H9 (cell line): ENCODE measurements around the gene TUBA8. TPM values are rescaled to one million over a fixed set of nuclear protein-coding genes. Genes with fewer than 3 reads are reported as not detected.

Experiments used
- DNase-seq: peaks from one replicate; pipeline ENCODE4 v3.0.0-alpha.2; 2017
- H2AFZ ChIP-seq: one replicate; pipeline ENCODE4 v1.6.1; 2013; ENCODE audit warnings: mild to moderate bottlenecking, low read length, control low read depth, moderate library complexity
- H2AK5ac ChIP-seq: 2 replicates; pipeline ENCODE4 v1.6.1; 2013; ENCODE audit warnings: low read length, control low read depth, mixed read lengths; ENCODE audit not compliant: insufficient read length
- H2BK120ac ChIP-seq: one replicate; pipeline ENCODE4 v1.6.1; 2013; ENCODE audit warnings: low read depth, mild to moderate bottlenecking, low read length, control low read depth, inconsistent platforms; ENCODE audit not compliant: poor library complexity, severe bottlenecking
- H2BK12ac ChIP-seq: 2 replicates; pipeline ENCODE4 v1.6.1; 2013; ENCODE audit warnings: low read length, control low read depth, mixed read lengths, low read depth; ENCODE audit not compliant: insufficient read length
- H2BK15ac ChIP-seq: 2 replicates; pipeline ENCODE4 v1.6.1; 2013; ENCODE audit warnings: low read depth, low read length, control low read depth
- H2BK20ac ChIP-seq: one replicate; pipeline ENCODE4 v1.6.1; 2013; ENCODE audit warnings: low read depth, mild to moderate bottlenecking, low read length, control low read depth, inconsistent platforms; ENCODE audit not compliant: poor library complexity, severe bottlenecking
- H2BK5ac ChIP-seq: 2 replicates; pipeline ENCODE4 v1.6.1; 2013; ENCODE audit warnings: low read length, control low read depth, mixed read lengths; ENCODE audit not compliant: insufficient read length
- H3K14ac ChIP-seq: 2 replicates; pipeline ENCODE4 v1.6.1; 2013; ENCODE audit warnings: low read length, control low read depth; ENCODE audit not compliant: insufficient read depth
- H3K18ac ChIP-seq: 2 replicates; pipeline ENCODE4 v1.6.1; 2013; ENCODE audit warnings: low read depth, mild to moderate bottlenecking, mixed read lengths, low read length, control low read depth; ENCODE audit not compliant: insufficient read length
- H3K23ac ChIP-seq: 2 replicates; pipeline ENCODE4 v1.6.1; 2013; ENCODE audit warnings: low read length, control low read depth, mixed read lengths, low read depth; ENCODE audit not compliant: insufficient read length
- H3K23me2 ChIP-seq: 2 replicates; pipeline ENCODE4 v1.6.1; 2013; ENCODE audit warnings: low read depth, mild to moderate bottlenecking, mixed read lengths, low read length, control low read depth; ENCODE audit not compliant: insufficient read length, poor library complexity, severe bottlenecking
- H3K27ac ChIP-seq: 2 replicates; pipeline ENCODE4 v1.5.1; 2013; ENCODE audit warnings: low read length, control low read depth, mixed read lengths, low read depth; ENCODE audit not compliant: insufficient read length
- H3K27me3 ChIP-seq: 2 replicates; pipeline ENCODE4 v1.6.1; 2013; ENCODE audit warnings: low read length, control low read depth, inconsistent platforms; ENCODE audit not compliant: insufficient read depth
- H3K4ac ChIP-seq: 2 replicates; pipeline ENCODE4 v1.6.1; 2013; ENCODE audit warnings: low read depth, mild to moderate bottlenecking, control low read depth, inconsistent platforms, low read length, moderate library complexity
- H3K4me1 ChIP-seq: 2 replicates; pipeline ENCODE4 v1.6.1; 2013; ENCODE audit warnings: low read length, control low read depth, inconsistent platforms; ENCODE audit not compliant: insufficient read depth
- H3K4me2 ChIP-seq: 2 replicates; pipeline ENCODE4 v1.6.1; 2013; ENCODE audit warnings: low read length, control low read depth, mixed read lengths; ENCODE audit not compliant: insufficient read length, insufficient read depth
- H3K56ac ChIP-seq: 2 replicates; pipeline ENCODE4 v1.6.1; 2013; ENCODE audit warnings: low read depth, mild to moderate bottlenecking, mixed read lengths, low read length, control low read depth; ENCODE audit not compliant: insufficient read length
- H3K79me1 ChIP-seq: 2 replicates; pipeline ENCODE4 v1.6.1; 2013; ENCODE audit warnings: low read depth, mild to moderate bottlenecking, moderate library complexity, low read length, control low read depth, inconsistent platforms; ENCODE audit not compliant: insufficient read depth, poor library complexity, severe bottlenecking
- H3K79me2 ChIP-seq: 2 replicates; pipeline ENCODE4 v1.6.1; 2013; ENCODE audit warnings: low read length, control low read depth, inconsistent platforms; ENCODE audit not compliant: insufficient read depth
- H3K9ac ChIP-seq: 2 replicates; pipeline ENCODE4 v1.6.1; 2013; ENCODE audit warnings: low read length, control low read depth, mixed read lengths; ENCODE audit not compliant: insufficient read length; ENCODE audit errors: extremely low read depth
- H3K9me3 ChIP-seq: one replicate; pipeline ENCODE4 v1.6.1; 2013; ENCODE audit warnings: low read depth, low read length, inconsistent platforms; ENCODE audit not compliant: control insufficient read depth
- H3T11ph ChIP-seq: one replicate; pipeline ENCODE4 v1.6.1; 2013; ENCODE audit warnings: mild to moderate bottlenecking, low read length, control low read depth, inconsistent platforms
- H4K20me1 ChIP-seq: one replicate; pipeline ENCODE4 v1.6.1; 2013; ENCODE audit not compliant: control insufficient read depth, insufficient read length, insufficient read depth
- H4K5ac ChIP-seq: 2 replicates; pipeline ENCODE4 v1.6.1; 2013; ENCODE audit warnings: low read depth, mild to moderate bottlenecking, mixed read lengths, low read length, control low read depth; ENCODE audit not compliant: insufficient read length
- H4K8ac ChIP-seq: replicated peaks from 2 replicates; pipeline ENCODE4 v1.6.1; 2013; ENCODE audit warnings: low read length, control low read depth, mixed read lengths, low read depth; ENCODE audit not compliant: insufficient read length
- H4K91ac ChIP-seq: 2 replicates; pipeline ENCODE4 v1.6.1; 2013; ENCODE audit warnings: low read depth, mild to moderate bottlenecking, moderate library complexity, mixed read lengths, low read length, control low read depth; ENCODE audit not compliant: insufficient read length
- H3K27ac Mint-ChIP-seq, 3 experiments: 2 replicates in 2 of 3; 3 replicates in 1 of 3; pipeline ENCODE4 v1.8.0; 2020 to 2021; ENCODE audit warnings: mixed read lengths in 3 of 3, mild to moderate bottlenecking in 1 of 3, moderate library complexity in 1 of 3
- H3K27me3 Mint-ChIP-seq: 2 replicates; pipeline ENCODE4 v1.8.0; 2021; ENCODE audit warnings: low read depth, mild to moderate bottlenecking, moderate library complexity, mixed read lengths
- H3K36me3 Mint-ChIP-seq, 3 experiments: 2 replicates in 2 of 3; 3 replicates in 1 of 3; pipeline ENCODE4 v1.8.0; 2020 to 2021; ENCODE audit warnings: low read depth in 3 of 3, mixed read lengths in 3 of 3; ENCODE audit not compliant: insufficient read depth in 1 of 3
- H3K4me1 Mint-ChIP-seq, 2 experiments: 2 replicates each; pipeline ENCODE4 v1.8.0; 2020; ENCODE audit warnings: mixed read lengths in 2 of 2
- H3K4me3 Mint-ChIP-seq, 2 experiments: 2 replicates in 1 of 2; 3 replicates in 1 of 2; pipeline ENCODE4 v1.8.0; 2020 to 2021; ENCODE audit warnings: mild to moderate bottlenecking in 2 of 2, mixed read lengths in 2 of 2, moderate library complexity in 1 of 2
- H3K9me3 Mint-ChIP-seq, 2 experiments: 2 replicates in 1 of 2; 3 replicates in 1 of 2; pipeline ENCODE4 v1.8.0; 2020; ENCODE audit warnings: mild to moderate bottlenecking in 2 of 2, mixed read lengths in 2 of 2, moderate library complexity in 1 of 2
- CTCF ChIP-seq: fragments of 200-600 bp; sonication (generic); conservative IDR thresholded peaks from 3 replicates; pipeline ENCODE4 v1.8.0; 2021; ENCODE audit warnings: antibody characterized with exemption, mild to moderate bottlenecking
- WGBS: extraction: QIAGEN DNeasy Blood & Tissue Kit; methylation state at CpG from one replicate; pipeline ENCODE4 v1.1.7; 2013; ENCODE audit warnings: missing lambda C conversion rate, low lambda C conversion rate, mixed read lengths; ENCODE audit not compliant: insufficient read length; ENCODE audit errors: extremely low coverage; 5-methylcytosine and 5-hydroxymethylcytosine counted together
- total RNA-seq: library from RNA; stranded (reverse); gene quantifications from 2 replicates; pipeline ENCODE4 v1.2.1, GENCODE V29; 2021

Gene TUBA8
- total RNA-seq, 1 experiment from 2014 or later = 2.0 TPM

- H3K9me3 Mint-ChIP-seq = no peaks in the 10 kb centered on the region; a peak in 1 of 5 replicates
- no peak overlapping the region for H3K18ac ChIP-seq
- WGBS = no CpG with 5 or more reads among the region's 12 CpGs
- peaks cover 9% of the 10 kb centered on the region in 2 experiments for H3K4me1 Mint-ChIP-seq
- no peak overlapping the region for H4K8ac ChIP-seq
- no peaks in the 10 kb centered on the region for H3K79me1 ChIP-seq
- no peak overlapping the region for H4K91ac ChIP-seq
- H3K4me1 ChIP-seq = no peaks in the 10 kb centered on the region
- H3K23ac ChIP-seq = no peak overlapping the region
- no peak overlapping the region for H2BK12ac ChIP-seq
- no peak overlapping the region for H3K56ac ChIP-seq
- H3K4me3 Mint-ChIP-seq = no peak overlapping the region
- H4K20me1 ChIP-seq = no peaks in the 10 kb centered on the region
- H3K9ac ChIP-seq = no peak overlapping the region
- no peak overlapping the region for H2AFZ ChIP-seq
- no peak for DNase-seq
- H2AK5ac ChIP-seq = no peak overlapping the region
- H2BK20ac ChIP-seq = no peak overlapping the region
- H3K4me2 ChIP-seq = no peak overlapping the region
- no peaks in the 10 kb centered on the region for H3K23me2 ChIP-seq
- no peak for TF ChIP-seq CTCF
- H3K9me3 ChIP-seq = no peaks in the 10 kb centered on the region
- H4K5ac ChIP-seq = no peak overlapping the region
- no peaks in the 10 kb centered on the region; a peak in 1 of 7 replicates for H3K36me3 Mint-ChIP-seq
- no peak overlapping the region for H2BK15ac ChIP-seq
- H3K27me3 Mint-ChIP-seq = peaks cover 62% of the 10 kb centered on the region
- no peak overlapping the region for H3T11ph ChIP-seq
- H2BK5ac ChIP-seq = no peak overlapping the region
- H3K27me3 ChIP-seq = no peaks in the 10 kb centered on the region
- H3K27ac Mint-ChIP-seq = no peak overlapping the region
- no peak overlapping the region for H3K27ac ChIP-seq
- no peaks in the 10 kb centered on the region for H3K79me2 ChIP-seq
- H3K14ac ChIP-seq = no peak overlapping the region
- H2BK120ac ChIP-seq = no peak overlapping the region
- H3K4ac ChIP-seq = no peak overlapping the region
Measured at GRCh38 chr22:18066181-18066859, 44.3 kb upstream of the TUBA8 start.
